ENCODE results near the gene TNK1.

GRCh38 chr17:7379134-7379533, 1.8 kb upstream of the TNK1 start:
- TF ChIP-seq POLR2A (IDR thresholded peaks at IDR 0.05; ENCODE audit: borderline replicate concordance, extremely low read depth, insufficient read depth, insufficient read length), result no peak
- TF ChIP-seq ELF1 (IDR thresholded peaks at IDR 0.05; ENCODE audit: borderline replicate concordance, low read depth), result no peak
- TF ChIP-seq YY1 (IDR thresholded peaks at IDR 0.05; ENCODE audit: extremely low read depth, insufficient replicate concordance, low read depth, low read length), result no peak
- no peak for TF ChIP-seq CTCF (IDR thresholded peaks at IDR 0.05 in 2 of 3, conservative IDR thresholded peaks at IDR 0.05 in 1 of 3; ENCODE audit: borderline replicate concordance in 1 of 3, insufficient read depth in 1 of 3, low read depth in 2 of 3, low read length in 2 of 3)

Measured in HCT116 (cell line).